ENCODE data around the gene GDA.

DNA sequence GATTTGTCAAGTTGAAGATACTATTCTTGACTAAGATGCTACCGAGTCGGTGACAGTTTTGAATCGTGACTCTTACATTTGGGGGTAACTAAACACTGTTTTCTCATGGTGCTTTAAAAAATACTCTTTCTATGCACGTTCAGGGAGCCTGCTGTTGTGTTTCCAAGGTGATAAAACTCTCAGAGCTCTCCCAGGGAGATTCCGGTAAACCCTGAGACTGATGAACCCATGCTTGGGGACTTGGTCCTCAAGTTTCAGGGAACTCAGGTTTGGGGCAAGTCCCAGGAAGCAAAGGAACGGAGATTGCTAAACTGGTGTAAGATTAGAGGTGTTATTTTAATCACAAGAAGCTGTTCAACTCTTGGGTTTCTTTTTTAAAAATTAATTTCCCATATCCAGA, 1.4 kb downstream of the GDA start:
- TF ChIP-seq, protein P1, sequence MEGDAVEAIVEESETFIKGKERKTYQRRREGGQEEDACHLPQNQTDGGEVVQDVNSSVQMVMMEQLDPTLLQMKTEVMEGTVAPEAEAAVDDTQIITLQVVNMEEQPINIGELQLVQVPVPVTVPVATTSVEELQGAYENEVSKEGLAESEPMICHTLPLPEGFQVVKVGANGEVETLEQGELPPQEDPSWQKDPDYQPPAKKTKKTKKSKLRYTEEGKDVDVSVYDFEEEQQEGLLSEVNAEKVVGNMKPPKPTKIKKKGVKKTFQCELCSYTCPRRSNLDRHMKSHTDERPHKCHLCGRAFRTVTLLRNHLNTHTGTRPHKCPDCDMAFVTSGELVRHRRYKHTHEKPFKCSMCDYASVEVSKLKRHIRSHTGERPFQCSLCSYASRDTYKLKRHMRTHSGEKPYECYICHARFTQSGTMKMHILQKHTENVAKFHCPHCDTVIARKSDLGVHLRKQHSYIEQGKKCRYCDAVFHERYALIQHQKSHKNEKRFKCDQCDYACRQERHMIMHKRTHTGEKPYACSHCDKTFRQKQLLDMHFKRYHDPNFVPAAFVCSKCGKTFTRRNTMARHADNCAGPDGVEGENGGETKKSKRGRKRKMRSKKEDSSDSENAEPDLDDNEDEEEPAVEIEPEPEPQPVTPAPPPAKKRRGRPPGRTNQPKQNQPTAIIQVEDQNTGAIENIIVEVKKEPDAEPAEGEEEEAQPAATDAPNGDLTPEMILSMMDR (IDR thresholded peaks at IDR 0.05; ENCODE audit: control extremely low read depth in 1 of 3, insufficient read depth in 1 of 3, low read depth in 1 of 3, low read length in 3 of 3) = no peak
- TF ChIP-seq POLR2AphosphoS5 (IDR thresholded peaks at IDR 0.05; ENCODE audit: low read depth, low read length) = no peak
